GM23338 (cell line): ENCODE data around the gene IRF5. TPM values are rescaled to one million over a fixed set of nuclear protein-coding genes. Genes with fewer than 3 reads are reported as not detected.

Experiments used
- ATAC-seq: fragments of 200-7000 bp; cut with Tn5 transposase; 3 replicates; pipeline ENCODE4 v1.9.1; 2020
- DNase-seq: peaks from one replicate; pipeline ENCODE4 v3.0.0-alpha.2; 2015; ENCODE audit warnings: low spot score
- H2AFZ ChIP-seq: fragments of 200-600 bp; sonication (generic); 2 replicates; pipeline ENCODE4 v1.8.0; 2016; ENCODE audit warnings: antibody characterized with exemption, mild to moderate bottlenecking, moderate library complexity
- H3F3A ChIP-seq: fragments of 200-600 bp; sonication (generic); replicated peaks from 2 replicates; pipeline ENCODE4 v1.8.0; 2017; ENCODE audit warnings: antibody characterized with exemption, mixed run types, low read depth
- H3K27ac ChIP-seq: fragments of 200-600 bp; sonication (generic); 2 replicates; pipeline ENCODE4 v1.6.1; 2016; ENCODE audit warnings: low read depth
- H3K27me3 ChIP-seq: fragments of 200-600 bp; sonication (generic); 2 replicates; pipeline ENCODE4 v1.8.0; 2016; ENCODE audit warnings: mild to moderate bottlenecking, mixed run types, moderate library complexity; ENCODE audit not compliant: insufficient read depth
- H3K36me3 ChIP-seq: fragments of 200-600 bp; sonication (generic); 2 replicates; pipeline ENCODE4 v1.8.0; 2016; ENCODE audit warnings: mild to moderate bottlenecking; ENCODE audit not compliant: insufficient read depth
- H3K4me1 ChIP-seq: fragments of 200-600 bp; sonication (generic); 2 replicates; pipeline ENCODE4 v1.8.0; 2016; ENCODE audit warnings: mild to moderate bottlenecking, moderate library complexity; ENCODE audit not compliant: insufficient read depth
- H3K4me2 ChIP-seq: fragments of 200-600 bp; sonication (generic); 2 replicates; pipeline ENCODE4 v1.7.1; 2017; ENCODE audit warnings: mixed run types
- H3K4me3 ChIP-seq: fragments of 200-600 bp; sonication (generic); 2 replicates; pipeline ENCODE4 v1.6.1; 2016; ENCODE audit warnings: mixed run types
- H3K79me2 ChIP-seq: fragments of 200-600 bp; sonication (generic); replicated peaks from 2 replicates; pipeline ENCODE4 v1.8.0; 2017; ENCODE audit warnings: mild to moderate bottlenecking; ENCODE audit not compliant: insufficient read depth
- H3K9me2 ChIP-seq: fragments of 200-600 bp; sonication (generic); 2 replicates; pipeline ENCODE4 v1.8.0; 2017; ENCODE audit not compliant: insufficient read depth
- H4K20me1 ChIP-seq: fragments of 200-600 bp; sonication (generic); replicated peaks from 2 replicates; pipeline ENCODE4 v1.8.0; 2017; ENCODE audit warnings: mild to moderate bottlenecking; ENCODE audit not compliant: insufficient read depth
- H3K27ac Mint-ChIP-seq: 2 replicates; pipeline ENCODE4 v1.8.0; 2020; ENCODE audit warnings: inconsistent platforms, mild to moderate bottlenecking, moderate library complexity, mixed read lengths
- H3K27me3 Mint-ChIP-seq: 3 replicates; pipeline ENCODE4 v1.8.0; 2022; ENCODE audit warnings: low read depth, mild to moderate bottlenecking, moderate library complexity, mixed read lengths, inconsistent platforms; ENCODE audit not compliant: insufficient read depth, poor library complexity
- H3K36me3 Mint-ChIP-seq: 3 replicates; pipeline ENCODE4 v1.8.0; 2021; ENCODE audit warnings: low read depth, mild to moderate bottlenecking, inconsistent platforms, moderate library complexity, mixed read lengths
- H3K4me1 Mint-ChIP-seq: 3 replicates; pipeline ENCODE4 v1.8.0; 2020; ENCODE audit warnings: mild to moderate bottlenecking, inconsistent platforms, mixed read lengths
- H3K4me3 Mint-ChIP-seq: 3 replicates; pipeline ENCODE4 v1.8.0; 2021; ENCODE audit warnings: moderate library complexity, mild to moderate bottlenecking, inconsistent platforms, mixed read lengths
- H3K9me3 Mint-ChIP-seq: 3 replicates; pipeline ENCODE4 v1.8.0; 2020; ENCODE audit warnings: moderate library complexity, mild to moderate bottlenecking, inconsistent platforms, mixed read lengths
- CREB1 ChIP-seq: fragments of 250-450 bp; sonication (Bioruptor Pico); IDR thresholded peaks from 2 replicates; pipeline ENCODE4 v1.5.0; 2020; ENCODE audit warnings: low read depth, mild to moderate bottlenecking, moderate library complexity
- EZH2 ChIP-seq: fragments of 200-600 bp; sonication (generic); IDR thresholded peaks from one replicate; pipeline ENCODE4 v1.8.0; 2017; ENCODE audit warnings: antibody characterized with exemption, mild to moderate bottlenecking, low read depth; ENCODE audit not compliant: unreplicated experiment
- EZH2phosphoT487 ChIP-seq: fragments of 200-600 bp; sonication (generic); IDR thresholded peaks from one replicate; pipeline ENCODE4 v1.8.1; 2018; ENCODE audit warnings: antibody characterized with exemption; ENCODE audit not compliant: unreplicated experiment
- JUNB ChIP-seq: IDR thresholded peaks from one replicate; pipeline ENCODE4 v1.6.1; 2016; ENCODE audit warnings: antibody characterized with exemption; ENCODE audit not compliant: unreplicated experiment
- NANOG ChIP-seq: IDR thresholded peaks from 2 replicates; pipeline ENCODE4 v1.6.1; 2016; ENCODE audit warnings: antibody characterized with exemption, borderline replicate concordance
- REST ChIP-seq: IDR thresholded peaks from one replicate; pipeline ENCODE4 v1.6.1; 2018; ENCODE audit warnings: antibody characterized with exemption; ENCODE audit not compliant: unreplicated experiment
- STAT1 ChIP-seq: IDR thresholded peaks from one replicate; pipeline ENCODE4 v1.6.1; 2016; ENCODE audit warnings: antibody characterized with exemption; ENCODE audit not compliant: unreplicated experiment
- ZNF114 ChIP-seq: fragments of 250-450 bp; sonication (Bioruptor Pico); IDR thresholded peaks from 2 replicates; pipeline ENCODE4 v1.5.0; 2020; ENCODE audit warnings: mild to moderate bottlenecking, moderate library complexity
- ZNF462 ChIP-seq: fragments of 250-450 bp; sonication (Bioruptor Pico); IDR thresholded peaks from 2 replicates; pipeline ENCODE4 v1.5.0; 2020; ENCODE audit warnings: mild to moderate bottlenecking, moderate library complexity
- polyA plus RNA-seq: library from polyadenylated mRNA; unstranded; fragments of >200 nt; fragmentation: Nextera tagmentation; extraction: Ambion mirVana; gene quantifications from 2 replicates; pipeline ENCODE4 v1.2.1, GENCODE V29; 2016
- total RNA-seq: library from RNA; depleted of rRNA; stranded (reverse); fragments of >200 nt; shearing (Covaris generic); gene quantifications from 2 replicates; pipeline ENCODE4 v1.2.3, GENCODE V29; 2014

IRF5 gene
- total and polyA plus RNA-seq, 2 experiments from 2014 or later = 0.37 to 3.7 TPM

- Histone ChIP-seq H3K36me3 (no peaks in the 10 kb centered on the region), H3F3A (no peaks in the 10 kb centered on the region), H3K9me2 (no peaks in the 10 kb centered on the region), H2AFZ (no peak overlapping the region), H3K27me3 (0 out of 2 replicates have a peak, but pooled peaks cover 1% of the 10 kb centered on the region), H3K27ac (no peak overlapping the region), H3K4me2 (no peak overlapping the region), H4K20me1 (no peaks in the 10 kb centered on the region), H3K79me2 (no peaks in the 10 kb centered on the region), H3K4me3 (no peak overlapping the region), H3K4me1 (no peaks in the 10 kb centered on the region; the same call in 1 of the 2 replicates)
- Mint-ChIP-seq H3K27me3 (peaks cover 11% of the 10 kb centered on the region), H3K4me1 (peaks cover 16% of the 10 kb centered on the region), H3K36me3 (no peaks in the 10 kb centered on the region; the same call in 2 of the 3 replicates), H3K9me3 (no peaks in the 10 kb centered on the region; the same call in 2 of the 3 replicates), H3K27ac (no peak overlapping the region), H3K4me3 (no peak overlapping the region)
- TF ChIP-seq JUNB (no peak), EZH2 (no peak), CREB1 (CRISPR knock-in tag) (no peak), ZNF114 (no peak), EZH2phosphoT487 (no peak), ZNF462 (CRISPR knock-in tag) (no peak), STAT1 (no peak), NANOG (no peak), REST (no peak)
- ATAC-seq (no peak), DNase-seq (no peak)
Observed at GRCh38 chr7:128924707-128925588, 12.8 kb upstream of the IRF5 start.
